GM12892 (cell line): ENCODE measurements around the gene ZHX3.

Source experiments
- DNase-seq: peaks from one replicate; pipeline ENCODE4 v3.0.0; 2011; ENCODE audit not compliant: insufficient read length
- FAIRE-seq: peaks from 2 replicates; lab custom pipeline; 2011; peaks lifted over from hg19 to GRCh38; lab: Jason Lieb, UNC
- POLR2A ChIP-seq: IDR thresholded peaks from 2 replicates; pipeline ENCODE4 v1.6.1; 2011; ENCODE audit warnings: low read depth, low read length, control low read depth
- POLR2AphosphoS5 ChIP-seq: IDR thresholded peaks from 2 replicates; pipeline ENCODE4 v1.6.1; 2011; ENCODE audit warnings: low read depth, low read length, control low read depth
- TAF1 ChIP-seq: IDR thresholded peaks from 2 replicates; pipeline ENCODE4 v1.6.1; 2011; ENCODE audit warnings: low read depth, mild to moderate bottlenecking, control low read depth, low read length, borderline replicate concordance

The ZHX3 gene

DNA sequence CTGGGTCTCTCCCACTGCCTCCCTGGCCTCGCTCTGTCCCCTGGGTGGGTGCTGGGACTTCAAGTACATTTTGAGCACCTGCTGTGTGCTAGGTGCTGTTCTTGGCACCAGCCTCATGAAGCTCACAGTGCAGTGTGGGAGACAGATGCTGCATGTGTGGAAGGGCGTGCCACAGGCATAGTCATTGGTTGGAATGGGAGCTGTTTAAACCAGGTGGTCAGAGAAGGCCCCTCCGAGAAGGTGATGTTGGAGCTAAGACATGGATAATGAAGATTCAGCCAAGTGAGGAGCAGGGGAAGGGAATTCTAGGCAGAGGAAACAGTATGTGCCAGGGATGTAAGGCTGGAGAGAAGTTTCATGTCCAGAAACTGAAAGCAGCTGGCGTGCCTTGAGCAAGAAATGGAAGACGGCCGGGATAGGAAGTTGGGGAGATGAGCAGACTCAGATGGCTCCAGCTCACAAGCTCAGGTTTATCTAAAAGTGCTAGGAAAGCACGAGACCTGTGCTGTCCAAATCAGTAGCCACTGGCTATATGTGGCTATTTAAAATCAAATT is 33.0 kb upstream of the ZHX3 start:
- no peak for DNase-seq
- TF ChIP-seq POLR2AphosphoS5 (no peak), TAF1 (no peak), POLR2A (no peak)
- FAIRE-seq: no peak

GRCh38 chr20:41349943-41350342 is 32.4 kb upstream of the ZHX3 start:
- TF ChIP-seq POLR2AphosphoS5: no peak
- no peak for TF ChIP-seq POLR2A
- no peak for TF ChIP-seq TAF1
- FAIRE-seq (no peak), DNase-seq (no peak)

- no peak for DNase-seq
- no peak for FAIRE-seq
- TF ChIP-seq POLR2A: no peak
- no peak for TF ChIP-seq POLR2AphosphoS5
- no peak for TF ChIP-seq TAF1
Measured at GRCh38 chr20:41349266-41349665, 31.7 kb upstream of the ZHX3 start.

DNA sequence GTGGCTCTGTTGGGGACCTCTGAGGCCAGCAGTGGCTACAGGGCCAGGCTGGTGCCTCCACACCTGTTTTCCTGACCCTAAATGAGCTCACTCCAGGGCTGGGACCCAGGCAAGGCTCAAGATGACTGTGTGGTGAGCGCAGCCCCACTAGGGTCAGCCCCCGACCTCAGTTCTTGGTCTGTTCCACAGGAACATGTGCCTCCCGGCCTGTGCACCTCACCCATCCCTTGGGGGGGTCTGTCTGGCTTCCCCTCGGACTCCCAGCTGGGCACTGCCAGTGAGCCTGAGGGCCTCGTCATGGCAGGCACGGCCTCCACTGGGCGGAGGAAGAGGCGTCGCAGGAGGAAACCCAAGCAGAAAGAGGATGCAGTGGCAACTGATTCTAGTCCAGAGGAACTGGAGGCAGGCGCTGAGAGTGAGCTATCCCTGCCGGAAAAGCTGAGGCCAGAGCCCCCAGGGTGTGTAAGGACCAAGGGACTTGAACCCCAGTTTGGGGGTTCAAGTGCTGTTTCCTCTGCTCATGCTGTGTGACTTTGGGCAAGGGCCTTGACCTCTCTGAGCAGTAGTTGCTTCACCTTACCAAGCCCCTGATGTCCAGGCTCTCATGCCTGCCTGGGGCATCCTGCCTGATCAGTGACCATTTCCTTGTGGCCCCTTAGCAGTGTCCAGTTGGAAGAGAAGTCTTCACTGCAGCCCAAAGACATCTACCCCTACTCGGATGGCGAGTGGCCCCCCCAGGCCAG is 31.1 kb upstream of the ZHX3 start:
- FAIRE-seq (no peak), DNase-seq (no peak)
- TF ChIP-seq POLR2A: no peak
- TF ChIP-seq POLR2AphosphoS5: no peak
- TF ChIP-seq TAF1: no peak

DNA sequence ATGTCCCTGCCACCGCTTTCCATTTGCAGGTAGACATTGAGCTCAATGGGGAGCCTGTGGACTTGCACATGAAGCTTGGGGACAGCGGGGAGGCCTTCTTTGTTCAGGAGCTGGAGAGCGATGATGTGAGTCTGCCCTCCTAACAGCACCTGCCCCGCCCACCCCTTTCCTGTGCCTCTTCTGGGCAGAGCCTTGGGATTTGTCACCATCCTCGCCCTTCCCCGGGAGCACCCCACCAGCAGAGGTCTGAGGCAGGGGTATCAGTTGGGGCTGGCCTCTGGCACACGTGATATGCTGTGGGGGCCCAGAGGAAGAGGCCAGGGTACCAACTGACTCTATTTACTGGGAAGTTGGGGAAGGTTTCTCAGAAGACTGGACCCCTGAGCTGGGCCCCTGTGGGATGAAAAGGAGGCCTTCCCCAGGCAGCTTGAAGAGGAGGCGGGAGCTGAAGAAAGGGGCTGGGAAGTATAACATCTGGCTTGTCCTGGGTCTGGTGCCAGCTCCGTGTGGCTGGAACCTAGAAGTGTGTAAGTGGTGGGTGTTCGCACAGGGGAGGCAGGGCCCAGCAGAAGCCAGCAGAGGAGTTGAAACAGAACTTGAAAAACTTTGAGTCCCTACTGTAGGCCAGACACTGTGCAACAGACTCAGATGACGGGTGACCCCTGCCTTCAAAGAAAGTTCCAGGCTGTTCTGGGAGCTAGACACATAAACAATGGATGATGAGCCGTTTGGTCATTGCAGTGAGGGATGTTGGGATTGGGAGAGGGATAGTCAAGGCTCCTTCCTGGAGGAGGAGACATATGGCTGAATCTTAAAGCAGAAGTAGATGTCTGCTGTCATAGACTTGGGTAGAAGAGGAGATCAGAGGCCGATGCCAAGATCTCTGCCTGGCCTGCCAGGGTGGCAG is 30.2 kb upstream of the ZHX3 start:
- no peak for FAIRE-seq
- DNase-seq: peak; percentile 16
- no peak for TF ChIP-seq POLR2AphosphoS5
- TF ChIP-seq TAF1: no peak
- no peak for TF ChIP-seq POLR2A

GRCh38 chr20:41345729-41346067 is 28.2 kb upstream of the ZHX3 start:
- TF ChIP-seq TAF1: no peak
- FAIRE-seq (no peak), DNase-seq (peak; percentile 10)

DNA sequence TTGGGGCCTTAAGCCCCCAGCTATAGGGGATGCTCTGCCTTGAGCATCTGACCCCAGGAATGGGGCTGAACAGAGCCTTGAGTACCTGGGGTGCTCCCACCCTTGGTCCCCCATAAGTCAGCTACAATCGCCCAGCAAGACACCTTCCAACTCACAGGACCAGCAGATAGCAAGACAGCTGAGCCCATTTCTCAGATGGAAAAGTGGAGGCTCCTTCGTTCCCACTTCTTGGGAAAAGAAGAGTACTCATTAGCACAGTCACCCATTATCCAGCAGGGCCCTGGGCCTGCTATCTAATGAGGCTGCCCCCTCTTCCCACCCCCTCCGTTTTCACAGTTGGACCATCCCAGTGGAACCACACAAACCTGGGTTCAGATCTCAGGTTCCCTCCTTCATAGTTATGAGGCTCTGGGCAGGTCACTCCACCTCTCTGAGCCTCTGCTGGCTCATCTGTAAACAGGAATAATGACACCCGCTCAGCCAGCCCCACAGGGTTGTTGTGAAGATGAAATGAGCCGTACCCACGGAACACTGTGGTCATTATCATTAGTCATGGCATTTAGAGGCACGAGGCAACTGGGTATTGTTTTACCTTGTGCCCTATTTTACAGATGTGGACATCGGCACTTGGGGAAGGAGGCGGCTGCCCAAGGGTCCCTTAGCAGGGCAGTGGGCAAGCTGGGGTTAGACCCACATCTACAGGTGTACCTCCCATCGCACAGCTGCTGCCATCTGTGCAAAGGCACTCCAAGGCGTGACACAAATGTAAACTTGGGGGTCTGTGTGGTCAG is 27.6 kb upstream of the ZHX3 start:
- no peak for FAIRE-seq

GRCh38 chr20:41344477-41344876 is 26.9 kb upstream of the ZHX3 start:
- DNase-seq (no peak), FAIRE-seq (no peak)
- TF ChIP-seq POLR2AphosphoS5 (no peak), POLR2A (no peak), TAF1 (no peak)

More for the DNA sequence above, 27.6 kb upstream of the ZHX3 start:
- TF ChIP-seq POLR2A (no peak), TAF1 (no peak), POLR2AphosphoS5 (no peak)
- peak; percentile 11 for DNase-seq

DNA sequence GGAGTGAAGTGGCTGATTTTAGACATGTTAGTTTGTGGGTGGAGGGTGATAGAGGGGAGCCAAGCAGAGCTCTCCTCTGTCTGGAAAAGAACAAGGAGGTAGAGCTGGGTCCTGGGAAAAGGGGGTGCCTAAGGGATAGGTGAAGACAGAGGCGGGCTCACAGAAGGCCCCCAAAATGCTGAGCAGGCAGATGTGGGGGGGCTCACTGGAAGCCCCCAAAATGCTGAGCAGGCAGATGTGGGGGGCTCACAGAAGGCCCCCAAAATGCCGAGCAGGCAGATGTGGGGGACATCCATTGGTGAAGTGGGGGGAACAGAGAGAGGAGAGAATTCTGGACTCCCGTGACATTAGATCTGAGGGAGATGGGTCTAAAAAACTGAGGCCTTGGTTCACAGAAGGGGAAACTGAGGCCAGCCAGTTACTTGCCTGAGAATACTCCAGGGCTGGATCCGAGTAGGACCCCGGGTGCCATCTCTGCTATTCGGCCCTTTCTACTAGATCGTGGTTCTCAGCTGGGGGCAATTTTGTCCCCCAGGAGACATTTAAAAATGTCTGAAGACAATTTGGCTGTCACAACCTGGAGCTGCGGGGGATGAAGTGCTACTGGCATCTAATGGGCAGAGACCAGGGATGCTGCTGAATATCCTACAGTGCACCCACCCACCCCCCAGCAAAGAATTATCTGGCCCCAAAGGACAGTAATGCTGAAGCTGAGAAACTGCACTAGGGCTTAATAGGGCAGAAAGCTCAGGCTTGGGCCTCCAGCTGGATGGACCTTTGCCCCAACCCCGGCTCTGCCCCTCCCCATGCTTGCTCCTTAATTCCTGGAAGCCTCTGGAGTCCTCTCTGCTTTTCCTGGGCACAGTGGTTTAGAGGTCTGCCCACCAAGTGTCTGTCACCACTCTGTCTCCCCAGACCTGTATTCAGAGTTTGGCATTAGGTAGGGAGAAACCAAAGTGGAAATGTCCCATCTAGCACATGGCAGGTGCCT is 25.2 kb upstream of the ZHX3 start:
- no peak for FAIRE-seq
- no peak for DNase-seq
- no peak for TF ChIP-seq POLR2A
- no peak for TF ChIP-seq POLR2AphosphoS5
- no peak for TF ChIP-seq TAF1
